ENCODE results near the gene PTPN1. TPM values are rescaled to one million over a fixed set of nuclear protein-coding genes. Genes with fewer than 3 reads are reported as not detected.

PTPN1 gene
- total RNA-seq, 4 donors from 2014 or later = 20.5 to 28.8 (median 24.9) TPM

GRCh38 chr20:50624351-50625016 lies 114.3 kb downstream of the PTPN1 start:
- no peak overlapping the region for H3K4me3 ChIP-seq (replicated peaks in 1 of 3)
- H3K9me3 ChIP-seq = no peaks in the 10 kb centered on the region
- no peaks in the 10 kb centered on the region for H3K27me3 ChIP-seq
- whole genome bisulfite sequencing, 2 donors = 83 to 96% methylated on average over 2 to 15 of the region's 18 CpGs
- TF ChIP-seq POLR2A (IDR thresholded peaks at IDR 0.05) (no peak), CTCF (IDR thresholded peaks at IDR 0.05) (no peak)
- intact Hi-C loops (cut with DNase I) = no loop called here
- H3K36me3 ChIP-seq = no peaks in the 10 kb centered on the region
- no peak overlapping the region for H3K27ac ChIP-seq
- no peak for DNase-seq
- peaks cover 0 to 6% of the 10 kb centered on the region in 2 donors for H3K4me1 ChIP-seq

GRCh38 chr20:50625986-50626677 lies 115.9 kb downstream of the PTPN1 start:
- intact Hi-C loops (cut with DNase I) = no loop called here
- no peaks in the 10 kb centered on the region for H3K27me3 ChIP-seq
- TF ChIP-seq CTCF (IDR thresholded peaks at IDR 0.05) = peak in 4 of 6 experiments; percentile 7 to 46 (median 36)
- no peak for TF ChIP-seq POLR2A (IDR thresholded peaks at IDR 0.05)
- H3K4me3 ChIP-seq (replicated peaks in 1 of 3) = no peak overlapping the region
- no peaks in the 10 kb centered on the region for H3K36me3 ChIP-seq
- H3K4me1 ChIP-seq = peaks cover 0 to 6% of the 10 kb centered on the region in 2 donors
- H3K9me3 ChIP-seq = no peaks in the 10 kb centered on the region
- no peak overlapping the region for H3K27ac ChIP-seq
- peak; percentile 24 to 30 for DNase-seq
- 60 to 64% methylated on average over 11 of the region's 15 CpGs for WGBS, 2 donors

DNA sequence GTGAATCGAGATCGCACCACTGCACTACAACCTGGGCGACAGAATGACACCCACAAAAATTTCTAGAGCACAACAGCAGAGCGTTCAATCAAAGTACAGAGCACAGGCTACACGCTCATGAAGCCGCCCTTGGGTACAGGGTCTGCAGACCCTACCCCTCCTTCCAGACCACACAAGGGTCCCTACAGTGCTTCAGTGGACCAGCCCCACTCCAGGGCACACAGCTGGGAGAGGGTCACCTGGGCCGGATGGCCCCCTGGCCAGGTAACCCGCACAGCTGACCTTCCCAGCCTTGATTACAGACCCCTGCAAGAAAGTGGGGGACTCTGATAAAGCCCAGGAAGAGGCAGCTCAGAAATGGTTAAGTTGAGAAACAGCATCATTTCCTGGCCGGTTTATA lies 117.6 kb downstream of the PTPN1 start:
- H3K36me3 ChIP-seq = no peaks in the 10 kb centered on the region
- no peak for DNase-seq
- H3K27me3 ChIP-seq = no peaks in the 10 kb centered on the region
- H3K4me3 ChIP-seq (replicated peaks in 1 of 3) = no peak overlapping the region
- intact Hi-C loops (cut with DNase I) = no loop called here
- H3K27ac ChIP-seq = no peak overlapping the region
- H3K4me1 ChIP-seq = peaks cover 7 to 16% of the 10 kb centered on the region in 2 donors
- TF ChIP-seq POLR2A (IDR thresholded peaks at IDR 0.05) (no peak), CTCF (IDR thresholded peaks at IDR 0.05) (no peak)
- no peaks in the 10 kb centered on the region for H3K9me3 ChIP-seq
- WGBS, 2 donors = 86 to 87% methylated on average over 8 to 9 of the region's 9 CpGs

DNA sequence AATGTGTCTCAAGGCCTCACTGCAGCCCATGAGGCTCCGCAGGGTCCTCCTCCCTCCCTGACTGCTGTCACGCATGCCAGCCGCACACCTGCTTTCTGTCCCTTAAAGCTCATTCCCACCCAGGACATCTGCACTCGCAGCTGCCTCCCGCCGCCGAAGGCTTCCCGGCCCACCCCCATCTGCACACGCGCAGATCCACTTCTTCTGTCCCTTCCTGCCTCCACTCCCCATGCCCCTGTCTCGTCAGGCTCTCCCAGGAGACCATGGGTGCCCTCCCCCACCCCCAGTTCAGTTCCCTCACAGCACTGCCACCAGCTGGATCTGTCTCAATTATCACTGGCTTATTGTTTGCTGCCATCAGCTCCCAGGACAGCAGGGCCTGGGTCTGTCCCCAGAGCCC lies 118.1 kb downstream of the PTPN1 start:
- TF ChIP-seq CTCF (IDR thresholded peaks at IDR 0.05) = no peak
- no peak for TF ChIP-seq POLR2A (IDR thresholded peaks at IDR 0.05)
- H3K27me3 ChIP-seq = no peaks in the 10 kb centered on the region
- H3K9me3 ChIP-seq = no peaks in the 10 kb centered on the region
- WGBS, 2 donors = 67 to 74% methylated on average over 11 of the region's 11 CpGs
- no peak for DNase-seq
- peaks cover 7 to 18% of the 10 kb centered on the region in 2 donors for H3K4me1 ChIP-seq
- no peak overlapping the region for H3K4me3 ChIP-seq (replicated peaks in 1 of 3)
- no peaks in the 10 kb centered on the region for H3K36me3 ChIP-seq
- H3K27ac ChIP-seq = no peak overlapping the region
- intact Hi-C loops (cut with DNase I) = no loop called here

Measured in thyroid gland (tissue), 4 donors.